ENCODE results near the gene BCAS4. TPM values are rescaled to one million over a fixed set of nuclear protein-coding genes. Genes with fewer than 3 reads are reported as not detected.

BCAS4 gene
- total RNA-seq, 1 experiment from 2014 or later: 7.9 TPM

GRCh38 chr20:50926530-50926929, 131.7 kb downstream of the BCAS4 start:
- Mint-ChIP-seq H3K27ac (ENCODE audit: low read depth, unreplicated experiment) (no peak overlapping the region), H3K36me3 (ENCODE audit: insufficient read depth, unreplicated experiment) (peaks cover 84% of the 10 kb centered on the region), H3K9me3 (ENCODE audit: unreplicated experiment) (no peaks in the 10 kb centered on the region), H3K27me3 (ENCODE audit: insufficient read depth, unreplicated experiment) (no peaks in the 10 kb centered on the region), H3K4me3 (ENCODE audit: unreplicated experiment) (peak overlapping the region; percentile 6), H3K4me1 (ENCODE audit: insufficient read depth, unreplicated experiment) (peaks cover 37% of the 10 kb centered on the region)
- intact Hi-C loops (cut with micrococcal nuclease): no loop called here
- no TSS peak for BruUV-seq (replicated peaks)
- POLR2A ChIA-PET: interaction anchor here (0.6 to 13.0 kb wide), 11 partner anchors 12 to 285 kb away, joined by 3 to 149 read pairs (median 6); partner anchors contain the start of genes BCAS4, DPM1 and MOCS3
- no peak for DNase-seq (ENCODE audit: unreplicated experiment)
- TF ChIP-seq, protein P1, sequence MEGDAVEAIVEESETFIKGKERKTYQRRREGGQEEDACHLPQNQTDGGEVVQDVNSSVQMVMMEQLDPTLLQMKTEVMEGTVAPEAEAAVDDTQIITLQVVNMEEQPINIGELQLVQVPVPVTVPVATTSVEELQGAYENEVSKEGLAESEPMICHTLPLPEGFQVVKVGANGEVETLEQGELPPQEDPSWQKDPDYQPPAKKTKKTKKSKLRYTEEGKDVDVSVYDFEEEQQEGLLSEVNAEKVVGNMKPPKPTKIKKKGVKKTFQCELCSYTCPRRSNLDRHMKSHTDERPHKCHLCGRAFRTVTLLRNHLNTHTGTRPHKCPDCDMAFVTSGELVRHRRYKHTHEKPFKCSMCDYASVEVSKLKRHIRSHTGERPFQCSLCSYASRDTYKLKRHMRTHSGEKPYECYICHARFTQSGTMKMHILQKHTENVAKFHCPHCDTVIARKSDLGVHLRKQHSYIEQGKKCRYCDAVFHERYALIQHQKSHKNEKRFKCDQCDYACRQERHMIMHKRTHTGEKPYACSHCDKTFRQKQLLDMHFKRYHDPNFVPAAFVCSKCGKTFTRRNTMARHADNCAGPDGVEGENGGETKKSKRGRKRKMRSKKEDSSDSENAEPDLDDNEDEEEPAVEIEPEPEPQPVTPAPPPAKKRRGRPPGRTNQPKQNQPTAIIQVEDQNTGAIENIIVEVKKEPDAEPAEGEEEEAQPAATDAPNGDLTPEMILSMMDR (IDR thresholded peaks at IDR 0.05; ENCODE audit: unreplicated experiment): no peak
- CTCF ChIA-PET: interaction anchor here (0.6 to 14.2 kb wide), 12 partner anchors 12 to 847 kb away, joined by 3 to 256 read pairs (median 4); partner anchors contain the start of gene BCAS4

Other genes with a start within 250 kb of the BCAS4 start
- gene RIPOR3, start 103.5 kb upstream of the BCAS4 start, total RNA-seq (2022): not detected in 2 replicates
- gene PARD6B, start 63.5 kb upstream of the BCAS4 start, total RNA-seq (2022): 5.3 and 5.8 TPM in 2 replicates
- gene ADNP, start 136.4 kb downstream of the BCAS4 start, total RNA-seq (2022): 62.4 and 77.5 TPM in 2 replicates
- 66.8 and 79.8 TPM in 2 replicates for gene DPM1, start 163.5 kb downstream of the BCAS4 start, total RNA-seq (2022)
- 5.8 and 6.0 TPM in 2 replicates for gene MOCS3, start 163.8 kb downstream of the BCAS4 start, total RNA-seq (2022)
- 24.8 and 30.6 TPM in 2 replicates for gene KCNG1, start 228.0 kb downstream of the BCAS4 start, total RNA-seq (2022)

Data from MCF 10A (cell line).